K562 (cell line): ENCODE results near the gene ERAL1. TPM values are rescaled to one million over a fixed set of nuclear protein-coding genes. Genes with fewer than 3 reads are reported as not detected.

ENCODE experiments used
- ARID3A ChIP-seq: IDR thresholded peaks from 2 replicates; pipeline ENCODE4 v1.6.1; 2012; ENCODE audit warnings: low read depth, low read length, improper control_type of control experiment, borderline replicate concordance
- BCLAF1 ChIP-seq, 2 experiments: fragments of 450-650 bp in 1 of 2; IDR thresholded peaks; 2 replicates each; pipeline ENCODE4 v1.6.1; 2011 to 2017; ENCODE audit warnings: low read depth in 2 of 2, antibody characterized with exemption in 1 of 2, borderline replicate concordance in 1 of 2, low read length in 1 of 2, mild to moderate bottlenecking in 1 of 2, mixed read lengths in 1 of 2; ENCODE audit not compliant: control insufficient read depth in 1 of 2
- CCNT2 ChIP-seq: IDR thresholded peaks from 2 replicates; pipeline ENCODE4 v1.6.1; 2011; ENCODE audit warnings: borderline replicate concordance, low read depth, mild to moderate bottlenecking, moderate library complexity, mixed read lengths, low read length; ENCODE audit not compliant: insufficient read length; ENCODE audit errors: extremely low read depth
- CTCF ChIP-seq, 3 experiments: IDR thresholded peaks in 2 of 3; conservative IDR thresholded peaks in 1 of 3; 2 replicates each; pipeline ENCODE4 v1.5.1; 2011 to 2012; ENCODE audit warnings: low read length in 3 of 3, mild to moderate bottlenecking in 3 of 3, control low read depth in 2 of 3, improper control_type of control experiment in 1 of 3, inconsistent platforms in 1 of 3, low read depth in 1 of 3, mixed read lengths in 1 of 3, moderate library complexity in 1 of 3; ENCODE audit not compliant: insufficient read depth in 2 of 3
- HNRNPH1 ChIP-seq: fragments of 200-400 bp; formaldehyde crosslinking; optimal IDR thresholded peaks from 2 replicates; pipeline ENCODE3; 2017; ENCODE audit warnings: low read depth, mild to moderate bottlenecking, low read length, moderate library complexity
- JUNB ChIP-seq: fragments of 450-650 bp; formaldehyde crosslinking; conservative IDR thresholded peaks from 2 replicates; pipeline ENCODE4 v1.4.0; 2020; ENCODE audit warnings: mild to moderate bottlenecking
- PHF8 ChIP-seq: fragments of 200-600 bp; sonication (generic); IDR thresholded peaks from 2 replicates; pipeline ENCODE4 v1.6.1; 2012; ENCODE audit warnings: mixed run types, mild to moderate bottlenecking, inconsistent platforms, low read length, moderate library complexity, borderline replicate concordance
- STAT6 ChIP-seq: sonication (generic); formaldehyde crosslinking; IDR thresholded peaks from 2 replicates; pipeline ENCODE4 v1.8.1; 2023; ENCODE audit warnings: mild to moderate bottlenecking, missing genetic modification reagents
- ZC3H8 ChIP-seq: fragments of 450-650 bp; IDR thresholded peaks from 2 replicates; pipeline ENCODE4 v1.6.1; 2017
- ZKSCAN8 ChIP-seq: fragments of 200-800 bp; sonication (Bioruptor generic); IDR thresholded peaks from 2 replicates; pipeline ENCODE4 v1.6.1; 2016; ENCODE audit warnings: missing genetic modification characterization, missing compliant biosample characterization
- ZNF696 ChIP-seq: fragments of 250-450 bp; sonication (Bioruptor Pico); conservative IDR thresholded peaks from 2 replicates; pipeline ENCODE4 v1.4.0; 2020; ENCODE audit warnings: mild to moderate bottlenecking, moderate library complexity
- ZNF830 ChIP-seq: fragments of 250-450 bp; sonication (Bioruptor Pico); IDR thresholded peaks from 2 replicates; pipeline ENCODE4 v1.5.0; 2021; ENCODE audit warnings: mild to moderate bottlenecking
- polyA plus RNA-seq, 8 experiments: library from polyadenylated mRNA; depleted of rRNA in 4 of 8; stranded (reverse) in 5 of 8; unstranded in 3 of 8; fragments of >200 nt; fragmentation: Nextera tagmentation in 2 of 8; fragmentation: Illumina TruSeq in 1 of 8; extraction: Ambion mirVana in 2 of 8; extraction: Trizol in 1 of 8; gene quantifications; 2 replicates each; pipeline versions ENCODE4 v1.2.1 to v1.2.3, GENCODE V29; 2011 to 2014; ENCODE audit warnings: inconsistent platforms in 1 of 8, missing spikeins in 1 of 8
- total RNA-seq, 7 experiments: library from RNA; depleted of rRNA in 6 of 7; stranded (reverse); fragments of >200 nt in 6 of 7; fragmentation: Illumina TruSeq in 2 of 7; extraction: Trizol in 2 of 7; gene quantifications; 2 replicates each; pipeline versions ENCODE4 v1.2.1 to v1.2.3, GENCODE V29; 2011 to 2021; ENCODE audit warnings: low replicate concordance in 1 of 7

The ERAL1 gene
- total and polyA plus RNA-seq, 9 of the 15 experiments (the other 6 are each of a cell fraction or from before 2014, with no cell fraction given), result 37.5 to 351 (median 106) TPM

- TF ChIP-seq BCLAF1 (IDR thresholded peaks at IDR 0.05; ENCODE audit: borderline replicate concordance in 1 of 2, control insufficient read depth in 1 of 2, low read depth in 2 of 2, low read length in 1 of 2), result no peak
- no peak for TF ChIP-seq PHF8
- no peak for TF ChIP-seq ZNF830 (CRISPR knock-in tag)
- TF ChIP-seq ZC3H8, result no peak
- TF ChIP-seq HNRNPH1, result no peak
- no peak for TF ChIP-seq ZNF696 (CRISPR knock-in tag)
- TF ChIP-seq ARID3A, result no peak
- TF ChIP-seq ZKSCAN8 (CRISPR knock-in tag), result no peak
- no peak for TF ChIP-seq STAT6
- no peak for TF ChIP-seq CCNT2
- no peak for TF ChIP-seq JUNB (CRISPR knock-in tag)
- peak in 1 of 3 experiments; percentile 3; a peak in 1 of 6 replicates for TF ChIP-seq CTCF (IDR thresholded peaks at IDR 0.05 in 2 of 3, conservative IDR thresholded peaks at IDR 0.05 in 1 of 3; ENCODE audit: insufficient read depth in 2 of 3, low read depth in 1 of 3, low read length in 3 of 3)
These were observed 47.3 kb downstream of the ERAL1 start (continued) for GRCh38 chr17:28901866-28902818.
